ENCODE results near the gene LIMK2.
"Not testable (repeated sequence)": the region's sequence is repeated elsewhere in the genome, so short reads cannot be mapped to it uniquely, and the experiment has no call there.

The LIMK2 gene

DNA sequence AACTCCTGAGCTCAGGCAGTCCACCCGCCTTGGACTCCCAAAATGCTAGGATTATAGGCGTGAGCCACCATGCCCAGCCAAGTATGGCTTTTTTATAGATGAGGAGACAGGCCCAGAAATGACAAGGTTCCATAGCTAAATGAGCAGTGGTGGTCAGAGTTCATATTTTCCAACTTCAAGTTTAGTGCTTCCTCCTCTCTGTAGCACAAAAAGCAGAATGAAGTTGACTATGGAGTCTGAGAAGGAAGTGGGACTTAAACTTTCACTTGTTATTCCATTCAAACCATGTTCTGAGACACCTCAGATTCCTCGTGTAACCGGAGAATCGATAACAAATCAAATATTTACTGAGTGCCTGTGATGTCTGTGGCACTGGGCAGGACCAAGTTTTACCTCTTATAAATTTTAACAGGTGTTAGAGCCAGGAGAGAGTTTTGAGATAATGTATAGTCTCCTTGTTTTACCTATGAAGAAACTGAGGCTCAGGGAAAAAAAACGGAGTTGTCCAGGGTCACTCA, 3.0 kb downstream of the LIMK2 start:
- Histone ChIP-seq H3K9me3 (replicated peaks; ENCODE audit: low read length) (no peaks in the 10 kb centered on the region), H3K4me2 (ENCODE audit: low read length) (no peak overlapping the region), H3K36me3 (ENCODE audit: insufficient read depth, low read length) (no peaks in the 10 kb centered on the region), H3K4me1 (ENCODE audit: control insufficient read depth, insufficient read depth, low read length) (peaks cover 12% of the 10 kb centered on the region), H3K9ac (ENCODE audit: low read depth, low read length) (no peak overlapping the region), H3K27me3 (ENCODE audit: control insufficient read depth, insufficient read depth, low read length) (no peaks in the 10 kb centered on the region), H3K4me3 (ENCODE audit: low read length) (no peak overlapping the region)

DNA sequence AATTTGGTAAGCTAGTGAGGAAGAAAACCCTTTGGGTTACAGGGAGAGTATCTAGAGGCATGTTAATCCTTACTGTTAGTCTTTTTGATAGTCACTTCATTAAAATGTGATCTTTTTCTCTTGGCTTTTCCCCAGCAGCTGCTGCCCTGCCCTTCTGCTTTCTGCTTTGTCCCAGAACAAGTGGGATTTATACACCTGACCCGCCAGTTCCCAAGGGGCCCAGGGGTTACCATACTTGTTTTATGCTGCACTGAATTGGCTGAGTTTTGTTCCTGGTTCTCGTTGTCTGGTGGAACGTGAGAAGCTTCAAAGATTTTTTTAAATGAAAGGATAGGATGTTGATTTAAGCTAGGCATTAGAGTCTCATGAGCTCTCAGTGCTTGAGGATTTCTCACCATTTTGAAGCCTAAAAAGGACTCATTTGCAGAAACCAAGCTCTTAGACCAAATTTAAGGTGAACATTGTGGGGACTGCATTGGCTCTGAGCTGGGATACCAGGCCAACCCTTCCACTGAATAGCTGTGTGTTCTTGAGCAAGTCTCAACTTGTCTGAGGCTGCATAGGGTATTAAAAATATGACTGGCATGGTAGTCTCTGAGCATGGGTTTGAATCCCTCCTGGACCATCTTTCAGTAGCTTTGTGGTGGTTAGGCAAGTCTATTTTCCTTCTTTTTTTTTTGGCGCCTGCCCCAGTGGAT, 6.6 kb downstream of the LIMK2 start:
- no peaks in the 10 kb centered on the region for H3K9me3 ChIP-seq (replicated peaks; ENCODE audit: low read length)
- no peak overlapping the region for H3K4me2 ChIP-seq (ENCODE audit: low read length)
- H3K4me3 ChIP-seq (ENCODE audit: low read length) = no peak overlapping the region
- H3K4me1 ChIP-seq (ENCODE audit: control insufficient read depth, insufficient read depth, low read length) = no peaks in the 10 kb centered on the region
- H3K27me3 ChIP-seq (ENCODE audit: control insufficient read depth, insufficient read depth, low read length) = no peaks in the 10 kb centered on the region
- H3K9ac ChIP-seq (ENCODE audit: low read depth, low read length) = no peak overlapping the region
- H3K36me3 ChIP-seq (ENCODE audit: insufficient read depth, low read length) = no peaks in the 10 kb centered on the region

GRCh38 chr22:31221084-31221483, 9.0 kb downstream of the LIMK2 start:
- Histone ChIP-seq H3K9me3 (replicated peaks; ENCODE audit: low read length) (no peaks in the 10 kb centered on the region), H3K4me2 (ENCODE audit: low read length) (no peak overlapping the region), H3K27me3 (ENCODE audit: control insufficient read depth, insufficient read depth, low read length) (no peaks in the 10 kb centered on the region), H3K4me3 (ENCODE audit: low read length) (no peak overlapping the region), H3K4me1 (ENCODE audit: control insufficient read depth, insufficient read depth, low read length) (no peaks in the 10 kb centered on the region), H3K9ac (ENCODE audit: low read depth, low read length) (no peak overlapping the region), H3K36me3 (ENCODE audit: insufficient read depth, low read length) (no peaks in the 10 kb centered on the region)

DNA sequence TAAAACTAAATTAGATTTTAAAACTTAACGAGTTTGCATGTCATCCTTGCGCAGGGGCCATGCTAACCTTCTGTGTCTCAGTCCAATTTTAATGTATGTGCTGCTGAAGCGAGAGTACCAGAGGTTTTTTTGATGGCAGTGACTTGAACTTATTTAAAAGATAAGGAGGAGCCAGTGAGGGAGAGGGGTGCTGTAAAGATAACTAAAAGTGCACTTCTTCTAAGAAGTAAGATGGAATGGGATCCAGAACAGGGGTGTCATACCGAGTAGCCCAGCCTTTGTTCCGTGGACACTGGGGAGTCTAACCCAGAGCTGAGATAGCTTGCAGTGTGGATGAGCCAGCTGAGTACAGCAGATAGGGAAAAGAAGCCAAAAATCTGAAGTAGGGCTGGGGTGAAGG, 10.6 kb downstream of the LIMK2 start:
- Histone ChIP-seq H3K27me3 (ENCODE audit: control insufficient read depth, insufficient read depth, low read length) (no peaks in the 10 kb centered on the region), H3K9me3 (replicated peaks; ENCODE audit: low read length) (no peaks in the 10 kb centered on the region), H3K36me3 (ENCODE audit: insufficient read depth, low read length) (peaks cover 5% of the 10 kb centered on the region), H3K4me1 (ENCODE audit: control insufficient read depth, insufficient read depth, low read length) (no peaks in the 10 kb centered on the region), H3K4me3 (ENCODE audit: low read length) (no peak overlapping the region), H3K4me2 (ENCODE audit: low read length) (no peak overlapping the region), H3K9ac (ENCODE audit: low read depth, low read length) (no peak overlapping the region)

GRCh38 chr22:31223786-31224191, 11.7 kb downstream of the LIMK2 start:
- Histone ChIP-seq H3K4me3 (ENCODE audit: low read length) (no peak overlapping the region), H3K4me1 (ENCODE audit: control insufficient read depth, insufficient read depth, low read length) (no peaks in the 10 kb centered on the region), H3K27me3 (ENCODE audit: control insufficient read depth, insufficient read depth, low read length) (no peaks in the 10 kb centered on the region), H3K4me2 (ENCODE audit: low read length) (no peak overlapping the region), H3K36me3 (ENCODE audit: insufficient read depth, low read length) (peaks cover 5% of the 10 kb centered on the region), H3K9ac (ENCODE audit: low read depth, low read length) (no peak overlapping the region), H3K9me3 (replicated peaks; ENCODE audit: low read length) (no peaks in the 10 kb centered on the region)

DNA sequence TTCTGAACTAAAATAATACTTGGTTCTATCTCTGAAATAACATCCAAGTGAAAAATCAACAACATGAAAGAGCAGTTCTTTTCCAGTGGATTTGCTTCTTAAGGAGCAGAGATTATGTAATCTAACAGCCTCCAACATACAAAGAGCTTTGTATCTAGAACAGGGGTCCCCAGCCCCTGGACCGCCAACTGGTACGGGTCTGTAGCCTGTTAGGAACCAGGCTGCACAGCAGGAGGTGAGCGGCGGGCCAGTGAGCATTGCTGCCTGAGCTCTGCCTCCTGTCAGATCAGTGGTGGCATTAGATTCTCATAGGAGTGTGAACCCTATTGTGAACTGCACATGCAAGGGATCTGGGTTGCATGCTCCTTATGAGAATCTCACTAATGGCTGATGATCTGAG, 12.6 kb downstream of the LIMK2 start:
- not testable (repeated sequence) for H3K27me3 ChIP-seq (ENCODE audit: control insufficient read depth, insufficient read depth, low read length); H3K9ac ChIP-seq (ENCODE audit: low read depth, low read length); H3K9me3 ChIP-seq (replicated peaks; ENCODE audit: low read length); H3K4me1 ChIP-seq (ENCODE audit: control insufficient read depth, insufficient read depth, low read length); H3K4me3 ChIP-seq (ENCODE audit: low read length); H3K36me3 ChIP-seq (ENCODE audit: insufficient read depth, low read length); H3K4me2 ChIP-seq (ENCODE audit: low read length)

DNA sequence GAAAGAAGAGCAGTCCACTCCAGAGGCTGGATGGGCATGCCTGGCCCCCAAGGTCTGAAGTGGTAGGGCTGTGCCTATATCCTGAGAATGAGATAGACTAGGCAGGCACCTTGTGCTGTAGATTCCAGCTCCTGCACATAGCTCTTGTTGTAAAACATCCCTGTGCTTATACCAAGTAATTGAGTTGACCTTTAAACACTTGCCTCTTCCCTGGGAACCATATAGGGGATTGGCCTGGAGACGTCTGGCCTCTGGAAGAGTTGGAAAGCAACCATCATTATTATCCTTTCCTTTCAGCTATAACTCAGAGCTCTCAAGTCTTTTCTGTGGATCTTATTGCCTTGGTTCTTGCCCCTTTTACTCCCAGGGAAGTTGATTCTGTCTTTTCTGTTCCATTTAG, 15.1 kb downstream of the LIMK2 start:
- Histone ChIP-seq H3K9me3 (replicated peaks; ENCODE audit: low read length) (no peaks in the 10 kb centered on the region), H3K4me2 (ENCODE audit: low read length) (no peak overlapping the region), H3K4me1 (ENCODE audit: control insufficient read depth, insufficient read depth, low read length) (no peaks in the 10 kb centered on the region), H3K36me3 (ENCODE audit: insufficient read depth, low read length) (peaks cover 5% of the 10 kb centered on the region), H3K27me3 (ENCODE audit: control insufficient read depth, insufficient read depth, low read length) (no peaks in the 10 kb centered on the region), H3K9ac (ENCODE audit: low read depth, low read length) (no peak overlapping the region), H3K4me3 (ENCODE audit: low read length) (no peak overlapping the region)

- H3K27me3 ChIP-seq (ENCODE audit: control insufficient read depth, insufficient read depth, low read length) = no peaks in the 10 kb centered on the region
- no peaks in the 10 kb centered on the region for H3K9me3 ChIP-seq (replicated peaks; ENCODE audit: low read length)
- H3K4me3 ChIP-seq (ENCODE audit: low read length) = no peak overlapping the region
- H3K4me1 ChIP-seq (ENCODE audit: control insufficient read depth, insufficient read depth, low read length) = no peaks in the 10 kb centered on the region
- peaks cover 5% of the 10 kb centered on the region for H3K36me3 ChIP-seq (ENCODE audit: insufficient read depth, low read length)
- H3K9ac ChIP-seq (ENCODE audit: low read depth, low read length) = no peak overlapping the region
- no peak overlapping the region for H3K4me2 ChIP-seq (ENCODE audit: low read length)
Measured at GRCh38 chr22:31229402-31230079, 17.4 kb downstream of the LIMK2 start.

- no peak overlapping the region for H3K9ac ChIP-seq (ENCODE audit: low read depth, low read length)
- H3K4me1 ChIP-seq (ENCODE audit: control insufficient read depth, insufficient read depth, low read length) = no peaks in the 10 kb centered on the region
- no peak overlapping the region for H3K4me3 ChIP-seq (ENCODE audit: low read length)
- peaks cover 5% of the 10 kb centered on the region for H3K36me3 ChIP-seq (ENCODE audit: insufficient read depth, low read length)
- no peak overlapping the region for H3K4me2 ChIP-seq (ENCODE audit: low read length)
- no peaks in the 10 kb centered on the region for H3K27me3 ChIP-seq (ENCODE audit: control insufficient read depth, insufficient read depth, low read length)
- no peaks in the 10 kb centered on the region for H3K9me3 ChIP-seq (replicated peaks; ENCODE audit: low read length)
Measured at GRCh38 chr22:31230155-31230870, 18.2 kb downstream of the LIMK2 start.

- Histone ChIP-seq H3K9ac (ENCODE audit: low read depth, low read length) (no peak overlapping the region), H3K36me3 (ENCODE audit: insufficient read depth, low read length) (peaks cover 5% of the 10 kb centered on the region), H3K4me1 (ENCODE audit: control insufficient read depth, insufficient read depth, low read length) (no peaks in the 10 kb centered on the region), H3K4me3 (ENCODE audit: low read length) (no peak overlapping the region), H3K9me3 (replicated peaks; ENCODE audit: low read length) (no peaks in the 10 kb centered on the region), H3K27me3 (ENCODE audit: control insufficient read depth, insufficient read depth, low read length) (no peaks in the 10 kb centered on the region), H3K4me2 (ENCODE audit: low read length) (no peak overlapping the region)
Measured at GRCh38 chr22:31230871-31231621, 18.9 kb downstream of the LIMK2 start.

DNA sequence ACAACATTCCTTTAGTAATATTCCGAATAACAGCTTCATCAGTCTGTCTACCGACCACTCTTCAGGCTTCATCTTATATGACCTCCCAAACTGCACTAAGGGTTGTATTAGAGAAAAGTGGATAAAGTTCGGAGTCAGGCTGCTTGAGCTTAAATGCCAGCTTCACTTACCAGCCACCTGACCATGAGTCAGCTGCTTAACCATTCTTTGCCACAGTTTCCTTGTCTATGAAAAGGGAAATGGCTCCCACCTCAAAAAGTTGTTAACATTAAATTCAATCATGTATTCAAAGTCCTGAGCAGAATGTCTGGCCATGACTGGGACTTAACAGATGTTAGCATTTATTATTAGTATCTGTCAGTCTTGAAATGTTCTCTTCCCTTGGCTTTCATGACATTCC, 20.9 kb downstream of the LIMK2 start:
- Histone ChIP-seq H3K9me3 (replicated peaks; ENCODE audit: low read length) (no peaks in the 10 kb centered on the region), H3K9ac (ENCODE audit: low read depth, low read length) (no peak overlapping the region), H3K4me1 (ENCODE audit: control insufficient read depth, insufficient read depth, low read length) (no peaks in the 10 kb centered on the region), H3K4me3 (ENCODE audit: low read length) (no peak overlapping the region), H3K27me3 (ENCODE audit: control insufficient read depth, insufficient read depth, low read length) (no peaks in the 10 kb centered on the region), H3K4me2 (ENCODE audit: low read length) (no peak overlapping the region), H3K36me3 (ENCODE audit: insufficient read depth, low read length) (no peaks in the 10 kb centered on the region)

Measured in skeletal muscle satellite cell (primary cell).